HG03469 (cell line): ENCODE measurements around the gene EIF4E.
"Not testable (repeated sequence)": the region's sequence is repeated elsewhere in the genome, so short reads cannot be mapped to it uniquely, and the experiment has no call there.

Experiments used
- ATAC-seq: cut with Tn5 transposase; IDR thresholded peaks from one replicate; pipeline ENCODE4 v1.9.1; 2021; ENCODE audit warnings: mild to moderate bottlenecking, moderate library complexity, moderate number of reproducible peaks; ENCODE audit not compliant: unreplicated experiment

EIF4E gene

GRCh38 chr4:98934851-98935250, 5.9 kb upstream of the EIF4E start:
- not testable (repeated sequence) for ATAC-seq

- ATAC-seq = no peak
Observed at GRCh38 chr4:98932539-98932938, 3.6 kb upstream of the EIF4E start.

GRCh38 chr4:98930311-98930865, 1.5 kb upstream of the EIF4E start:
- peak; percentile 1 for ATAC-seq

GRCh38 chr4:98929341-98930267, 671 bp upstream of the EIF4E start:
- peak; percentile 46 for ATAC-seq

DNA sequence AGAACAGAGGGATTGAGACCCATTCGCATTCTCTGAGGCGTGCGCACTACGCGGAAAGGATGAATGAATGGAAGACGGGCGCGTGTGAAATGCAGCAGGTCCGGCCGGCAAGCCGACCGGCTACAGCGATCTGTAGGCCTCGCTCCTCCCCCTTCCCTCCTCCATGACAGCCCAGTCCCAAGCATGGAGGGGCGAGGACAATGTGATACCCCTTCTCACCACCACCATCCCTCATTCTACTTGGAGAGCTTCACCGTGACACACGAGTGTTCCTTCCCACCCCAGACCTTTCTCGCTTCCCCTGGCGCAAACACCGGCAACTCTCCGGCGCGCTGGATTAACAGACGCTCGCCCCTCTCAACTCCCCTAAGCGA, 815 bp downstream of the EIF4E start:
- peak; percentile 17 for ATAC-seq

DNA sequence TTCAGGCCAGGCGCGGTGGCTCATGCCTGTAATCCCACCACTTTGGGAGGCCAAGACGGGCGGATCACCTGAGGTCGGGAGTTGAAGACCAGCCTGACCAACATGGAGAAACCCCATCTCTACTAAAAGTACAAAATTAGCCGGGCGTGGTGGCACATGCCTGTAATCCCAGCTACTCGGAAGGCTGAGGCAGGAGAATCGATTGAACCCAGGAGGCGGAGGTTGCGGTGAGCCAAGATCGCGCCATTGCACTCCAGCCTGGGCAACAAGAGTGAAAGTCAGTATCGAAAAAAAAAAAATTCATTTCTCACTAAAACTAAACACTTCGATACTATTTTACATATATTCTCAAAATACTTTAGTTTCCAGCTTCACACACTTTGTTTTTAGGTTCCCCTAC, 2.7 kb downstream of the EIF4E start:
- not testable (repeated sequence) for ATAC-seq

GRCh38 chr4:98921292-98921691, 7.6 kb downstream of the EIF4E start:
- ATAC-seq = no peak

GRCh38 chr4:98919996-98920395, 8.9 kb downstream of the EIF4E start:
- ATAC-seq = no peak

DNA sequence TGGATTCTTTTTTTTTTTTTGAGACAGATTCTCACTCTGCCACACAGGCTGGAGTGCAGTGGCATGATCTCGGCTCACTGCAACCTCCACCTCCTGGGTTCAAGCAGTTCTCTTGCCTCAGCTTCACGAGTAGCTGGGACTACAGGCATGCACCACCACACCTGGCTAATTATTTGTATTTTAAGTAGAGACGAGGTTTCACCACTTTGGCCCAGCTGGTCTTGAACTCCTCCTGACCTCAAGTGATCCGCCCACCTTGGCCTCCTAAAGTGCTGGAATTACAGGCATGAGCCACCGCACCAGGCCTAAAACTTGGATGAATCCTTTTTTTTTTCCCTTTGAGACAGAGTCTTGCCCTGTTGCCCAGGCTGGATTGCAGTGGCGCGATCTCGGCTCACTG, 18.2 kb downstream of the EIF4E start:
- not testable (repeated sequence) for ATAC-seq

DNA sequence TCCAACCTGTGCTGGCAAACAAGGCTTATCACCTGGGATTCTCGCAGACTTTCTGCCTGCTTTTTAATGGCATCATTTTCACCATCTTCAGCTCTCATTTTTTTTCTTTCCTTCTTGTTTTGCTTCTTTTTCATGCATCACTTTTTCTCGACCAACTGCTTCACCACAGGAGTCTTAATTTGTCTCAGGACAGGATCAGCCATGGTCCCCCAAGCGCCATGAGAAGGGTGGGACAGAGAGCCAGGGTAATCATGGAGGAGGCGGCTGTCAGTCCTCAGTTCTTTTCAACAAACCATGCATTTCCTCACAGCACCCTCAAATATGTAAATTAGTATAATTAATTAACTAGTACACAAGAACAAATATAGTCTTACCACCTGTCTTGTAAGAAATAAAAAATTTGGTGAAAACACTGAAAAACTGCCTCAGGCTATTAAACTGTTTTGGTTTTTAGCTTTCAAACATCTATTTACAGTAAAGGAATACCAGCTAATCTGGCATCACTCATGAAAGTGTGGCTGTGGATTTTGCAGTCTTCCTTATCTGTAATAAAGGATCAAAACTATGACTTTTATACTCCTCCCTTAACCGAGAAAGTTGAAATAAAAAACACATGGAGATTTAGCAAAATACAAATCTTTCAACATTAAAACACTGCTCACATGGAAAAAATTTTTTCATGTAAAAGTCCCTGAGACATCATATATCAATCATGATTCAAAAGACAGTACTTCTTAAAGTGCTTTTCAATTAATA, 19.1 kb downstream of the EIF4E start:
- no peak for ATAC-seq

DNA sequence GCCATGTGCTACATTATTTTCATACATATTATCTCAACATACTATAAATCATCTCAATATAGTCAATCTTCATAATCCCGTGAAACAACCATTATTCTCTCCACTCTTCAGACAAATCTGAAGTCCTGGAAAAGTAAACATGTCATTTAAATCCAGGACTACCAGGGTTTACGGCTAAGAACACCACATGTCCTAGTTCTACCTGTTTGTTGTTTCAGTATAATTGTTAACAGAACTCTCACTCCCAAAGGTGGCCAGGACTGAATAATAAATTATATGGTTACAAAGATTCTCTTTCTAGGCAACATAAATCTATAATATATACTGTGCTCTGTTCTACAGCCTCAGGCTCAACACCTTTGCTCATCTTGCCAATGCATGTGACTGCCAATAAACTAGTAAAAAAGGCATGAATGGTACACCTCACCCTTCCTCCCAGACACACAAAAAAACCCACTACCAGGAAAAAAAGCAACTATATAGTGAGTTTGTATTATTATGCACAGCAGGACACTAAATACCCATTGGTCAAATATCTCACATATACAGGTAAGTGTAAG, 20.1 kb downstream of the EIF4E start:
- no peak for ATAC-seq

GRCh38 chr4:98908182-98908581, 20.8 kb downstream of the EIF4E start:
- ATAC-seq = no peak

DNA sequence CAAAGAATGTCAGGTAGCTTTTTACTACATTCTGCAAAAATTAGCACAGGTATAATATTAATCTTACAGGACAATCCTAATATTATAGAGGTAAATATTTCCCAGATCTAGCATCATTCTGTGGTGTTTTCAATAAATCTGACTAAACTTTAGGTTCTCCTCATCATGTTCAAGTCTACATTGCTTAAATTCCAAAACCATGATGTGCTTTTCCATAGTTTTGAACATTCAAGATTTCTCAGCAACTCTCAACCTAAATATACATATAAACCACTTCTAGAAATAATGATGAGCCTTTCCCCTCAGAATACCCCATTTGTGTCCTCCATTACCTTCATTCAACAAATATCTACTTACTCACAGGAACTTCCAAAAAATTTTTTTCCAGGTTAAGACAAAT, 23.1 kb downstream of the EIF4E start:
- ATAC-seq = no peak

DNA sequence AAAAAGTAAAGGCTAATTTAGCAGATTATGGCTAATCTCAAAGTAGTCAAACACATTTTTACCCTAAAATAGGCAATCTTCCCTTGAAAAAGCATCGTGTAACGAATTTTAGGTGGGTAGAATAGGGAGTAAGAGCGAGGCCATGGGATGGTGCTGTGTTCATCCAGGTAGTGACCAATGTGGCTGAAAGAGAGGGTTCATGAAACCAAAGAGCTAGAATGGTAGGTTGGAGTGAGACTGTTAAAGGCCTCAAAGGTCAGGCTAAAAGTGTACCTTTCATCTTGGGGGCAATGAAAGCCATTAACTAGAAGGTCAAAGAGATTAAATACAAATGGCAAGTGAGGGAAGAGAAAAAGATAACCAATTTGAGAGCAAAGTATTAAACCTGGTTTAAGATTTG, 23.6 kb downstream of the EIF4E start:
- ATAC-seq = no peak

- ATAC-seq = no peak
Observed at GRCh38 chr4:98903963-98904362, 25.0 kb downstream of the EIF4E start.

- ATAC-seq = no peak
Observed at GRCh38 chr4:98903561-98903960, 25.4 kb downstream of the EIF4E start.

- ATAC-seq = no peak
Observed at GRCh38 chr4:98899277-98899676, 29.7 kb downstream of the EIF4E start.

DNA sequence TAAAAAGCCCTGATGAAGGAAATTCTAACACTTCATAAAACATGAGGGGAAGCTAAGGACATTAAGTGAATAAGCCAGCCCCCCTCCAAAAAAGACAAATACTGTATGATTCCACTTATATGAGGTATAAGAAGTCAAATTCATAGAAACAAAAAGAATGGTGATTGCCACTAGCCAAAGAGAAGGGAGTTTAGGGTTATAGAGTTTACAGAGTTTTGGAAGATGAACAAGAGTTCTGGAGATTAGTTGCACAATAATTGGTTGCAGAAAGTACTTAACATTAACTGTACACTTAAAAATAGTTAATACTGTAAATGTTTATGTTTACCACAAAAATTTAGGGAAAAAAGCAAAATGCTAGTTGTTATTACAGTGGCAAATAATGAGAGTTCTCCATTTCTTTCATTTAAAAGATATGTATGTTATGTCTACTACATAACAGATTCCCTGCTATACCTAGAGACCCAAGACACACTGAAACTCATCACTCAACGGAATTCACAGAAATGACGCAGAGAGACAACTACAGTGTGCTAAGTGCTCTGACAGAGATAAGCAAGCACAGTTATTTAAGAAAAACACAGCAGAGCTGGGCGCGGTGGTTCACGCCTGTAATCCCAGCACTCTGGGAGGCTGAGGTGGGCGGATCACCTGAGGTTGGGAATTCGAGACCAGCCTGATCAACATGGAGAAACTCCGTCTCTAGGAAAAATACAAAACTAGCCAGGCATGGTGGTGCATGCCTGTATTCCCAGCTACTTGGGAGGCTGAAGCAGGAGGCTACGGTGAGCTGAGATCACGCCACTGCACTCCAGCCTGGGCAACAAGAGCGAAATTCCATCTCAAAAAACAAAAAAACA, 37.2 kb downstream of the EIF4E start:
- no peak for ATAC-seq

DNA sequence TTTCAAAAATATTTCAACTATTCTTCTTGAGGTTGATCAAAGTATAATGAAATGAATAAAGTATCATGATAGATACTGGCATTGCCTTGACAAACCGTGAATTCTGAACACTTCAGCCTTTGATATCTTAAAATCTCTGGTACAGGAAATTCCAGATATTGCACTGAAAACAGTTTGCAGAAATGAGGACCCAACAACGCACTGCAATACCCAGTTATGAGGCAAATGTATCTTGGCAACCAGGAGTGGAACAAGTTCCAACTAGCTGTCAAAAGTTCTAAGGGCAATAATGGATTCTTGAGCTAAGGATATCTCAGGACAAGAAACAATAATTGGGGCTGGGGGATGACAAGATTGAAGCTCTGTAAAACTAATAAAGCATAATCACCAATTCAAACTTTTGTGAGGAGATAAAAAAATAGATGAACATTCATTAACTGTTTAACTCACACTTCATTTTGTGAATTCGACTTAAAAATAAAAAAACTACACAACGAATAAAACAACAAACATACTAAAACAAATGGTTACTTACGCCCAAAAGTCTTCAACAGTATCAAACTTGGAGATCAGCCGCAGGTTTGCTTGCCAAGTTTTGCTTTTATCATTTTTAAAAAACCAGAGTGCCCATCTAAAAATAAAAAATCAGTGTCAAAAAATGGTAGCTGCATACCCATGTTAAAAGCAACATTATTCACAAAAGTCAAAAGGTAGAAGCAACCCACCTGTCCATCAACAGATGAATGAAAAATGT, 38.1 kb downstream of the EIF4E start:
- ATAC-seq = no peak

- ATAC-seq = no peak
Observed at GRCh38 chr4:98887145-98887544, 41.8 kb downstream of the EIF4E start.
